ENCODE measurements around the gene ASCC3.

DNA sequence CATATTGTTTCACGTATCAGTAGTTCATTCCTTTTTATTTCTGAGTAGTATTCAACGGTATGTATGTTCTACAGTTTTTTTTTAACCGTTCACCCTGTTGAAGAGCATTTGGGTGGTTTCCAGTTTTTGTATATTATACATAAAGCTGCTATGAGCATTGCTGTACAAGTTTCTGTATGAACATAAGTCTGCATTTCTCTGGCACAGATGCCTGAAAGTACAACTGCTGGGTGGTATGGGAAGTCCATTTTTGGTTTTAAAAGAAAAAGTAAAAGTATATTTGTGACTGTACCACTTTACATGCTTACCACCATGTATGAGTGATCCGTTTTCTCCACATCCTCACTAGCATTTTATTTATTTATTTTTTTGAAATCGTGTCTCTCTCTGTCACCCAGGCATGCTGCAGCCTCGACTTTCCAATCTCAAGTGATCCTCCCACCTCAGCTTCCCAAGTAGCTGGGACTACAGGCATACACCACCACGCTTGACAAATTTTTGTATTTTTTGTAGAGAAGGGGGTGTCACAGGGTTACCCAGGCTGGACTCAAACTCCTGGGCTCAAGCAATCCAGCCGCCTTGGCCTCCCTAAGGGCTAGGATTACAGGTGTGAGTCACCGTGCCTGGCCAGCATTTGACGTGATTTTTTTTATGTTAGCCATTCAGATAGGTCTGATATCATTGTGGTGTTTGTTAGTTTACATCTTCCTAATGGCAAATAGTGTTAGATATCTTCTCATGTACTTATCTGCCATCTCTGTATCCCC, 405.4 kb downstream of the ASCC3 start:
- TF ChIP-seq SUZ12 (IDR thresholded peaks at IDR 0.05) (no peak), ARNT (IDR thresholded peaks at IDR 0.05) (no peak), BHLHE40 (IDR thresholded peaks at IDR 0.05; ENCODE audit: borderline replicate concordance) (no peak), SP1 (IDR thresholded peaks at IDR 0.05) (no peak), TARDBP (IDR thresholded peaks at IDR 0.05) (no peak), FOXK2 (IDR thresholded peaks at IDR 0.05) (no peak), NFRKB (IDR thresholded peaks at IDR 0.05) (no peak)

Data from HEK293T (cell line).